Measurements from ENCODE around the gene TRIM72. TPM values are rescaled to one million over a fixed set of nuclear protein-coding genes. Genes with fewer than 3 reads are reported as not detected.

TRIM72 gene
- total RNA-seq, 1 experiment from 2014 or later, result 1.2 TPM

GRCh38 chr16:31228206-31228605 lies 14.3 kb downstream of the TRIM72 start:
- Histone ChIP-seq H2BK20ac (ENCODE audit: low read depth, low read length, poor library complexity, severe bottlenecking) (no peak overlapping the region), H3K27me3 (ENCODE audit: insufficient read depth, low read length) (no peaks in the 10 kb centered on the region), H4K91ac (ENCODE audit: insufficient read length, low read depth, low read length) (no peak overlapping the region), H2BK15ac (ENCODE audit: low read depth, low read length) (no peak overlapping the region), H3T11ph (ENCODE audit: low read length) (no peak overlapping the region), H3K23me2 (ENCODE audit: insufficient read length, low read depth, low read length, poor library complexity, severe bottlenecking) (no peaks in the 10 kb centered on the region), H3K4ac (ENCODE audit: low read depth, low read length) (no peak overlapping the region), H3K14ac (ENCODE audit: insufficient read depth, low read length) (no peak overlapping the region), H4K8ac (replicated peaks; ENCODE audit: insufficient read length, low read depth, low read length) (no peak overlapping the region), H3K56ac (ENCODE audit: insufficient read length, low read depth, low read length) (no peak overlapping the region), H3K4me1 (ENCODE audit: insufficient read depth, low read length) (no peaks in the 10 kb centered on the region; the same call in 1 of the 2 replicates), H4K5ac (ENCODE audit: insufficient read length, low read depth, low read length) (no peak overlapping the region), H3K27ac (ENCODE audit: insufficient read length, low read depth, low read length) (no peak overlapping the region), H2BK5ac (ENCODE audit: insufficient read length, low read length) (no peak overlapping the region), H3K23ac (ENCODE audit: insufficient read length, low read depth, low read length) (no peak overlapping the region), H2AK5ac (ENCODE audit: insufficient read length, low read length) (no peak overlapping the region), H2AFZ (ENCODE audit: low read length) (no peak overlapping the region), H2BK120ac (ENCODE audit: low read depth, low read length, poor library complexity, severe bottlenecking) (no peak overlapping the region), H3K4me2 (ENCODE audit: insufficient read depth, insufficient read length, low read length) (no peak overlapping the region), H3K9me3 (ENCODE audit: control insufficient read depth, low read depth, low read length) (no peaks in the 10 kb centered on the region), H3K9ac (ENCODE audit: extremely low read depth, insufficient read length, low read length) (no peak overlapping the region), H2BK12ac (ENCODE audit: insufficient read length, low read depth, low read length) (no peak overlapping the region), H3K18ac (ENCODE audit: insufficient read length, low read depth, low read length) (no peak overlapping the region), H4K20me1 (ENCODE audit: control insufficient read depth, insufficient read depth, insufficient read length) (no peaks in the 10 kb centered on the region), H3K79me2 (ENCODE audit: insufficient read depth, low read length) (no peaks in the 10 kb centered on the region), H3K79me1 (ENCODE audit: insufficient read depth, low read depth, low read length, poor library complexity, severe bottlenecking) (no peaks in the 10 kb centered on the region)
- H3K27me3 Mint-ChIP-seq (ENCODE audit: low read depth), result no peaks in the 10 kb centered on the region; the same call in none of the 2 replicates
- no peak for DNase-seq
- peaks cover 0 to 8% (median 4%) of the 10 kb centered on the region in 3 experiments; a peak in 4 of 7 replicates for H3K36me3 Mint-ChIP-seq (ENCODE audit: insufficient read depth in 1 of 3, low read depth in 3 of 3)
- H3K4me1 Mint-ChIP-seq, result peaks cover 3% of the 10 kb centered on the region in 2 experiments; a peak in 1 of 4 replicates
- peaks cover 15 to 20% of the 10 kb centered on the region in 2 experiments for H3K9me3 Mint-ChIP-seq
- no CpG with 5 or more reads among the region's 4 CpGs for WGBS (ENCODE audit: extremely low coverage, insufficient read length, low lambda C conversion rate)
- H3K27ac Mint-ChIP-seq, result no peak overlapping the region; a peak in 1 of 7 replicates
- H3K4me3 Mint-ChIP-seq, result no peak overlapping the region
- TF ChIP-seq, protein P1, sequence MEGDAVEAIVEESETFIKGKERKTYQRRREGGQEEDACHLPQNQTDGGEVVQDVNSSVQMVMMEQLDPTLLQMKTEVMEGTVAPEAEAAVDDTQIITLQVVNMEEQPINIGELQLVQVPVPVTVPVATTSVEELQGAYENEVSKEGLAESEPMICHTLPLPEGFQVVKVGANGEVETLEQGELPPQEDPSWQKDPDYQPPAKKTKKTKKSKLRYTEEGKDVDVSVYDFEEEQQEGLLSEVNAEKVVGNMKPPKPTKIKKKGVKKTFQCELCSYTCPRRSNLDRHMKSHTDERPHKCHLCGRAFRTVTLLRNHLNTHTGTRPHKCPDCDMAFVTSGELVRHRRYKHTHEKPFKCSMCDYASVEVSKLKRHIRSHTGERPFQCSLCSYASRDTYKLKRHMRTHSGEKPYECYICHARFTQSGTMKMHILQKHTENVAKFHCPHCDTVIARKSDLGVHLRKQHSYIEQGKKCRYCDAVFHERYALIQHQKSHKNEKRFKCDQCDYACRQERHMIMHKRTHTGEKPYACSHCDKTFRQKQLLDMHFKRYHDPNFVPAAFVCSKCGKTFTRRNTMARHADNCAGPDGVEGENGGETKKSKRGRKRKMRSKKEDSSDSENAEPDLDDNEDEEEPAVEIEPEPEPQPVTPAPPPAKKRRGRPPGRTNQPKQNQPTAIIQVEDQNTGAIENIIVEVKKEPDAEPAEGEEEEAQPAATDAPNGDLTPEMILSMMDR (conservative IDR thresholded peaks at IDR 0.05), result no peak
